HG02798 (cell line): ENCODE results near the gene MYO18B.

Source experiments
- ATAC-seq: cut with Tn5 transposase; IDR thresholded peaks from one replicate; pipeline ENCODE4 v1.9.1; 2021; ENCODE audit warnings: mild to moderate bottlenecking; ENCODE audit not compliant: unreplicated experiment, poor library complexity

Gene MYO18B

DNA sequence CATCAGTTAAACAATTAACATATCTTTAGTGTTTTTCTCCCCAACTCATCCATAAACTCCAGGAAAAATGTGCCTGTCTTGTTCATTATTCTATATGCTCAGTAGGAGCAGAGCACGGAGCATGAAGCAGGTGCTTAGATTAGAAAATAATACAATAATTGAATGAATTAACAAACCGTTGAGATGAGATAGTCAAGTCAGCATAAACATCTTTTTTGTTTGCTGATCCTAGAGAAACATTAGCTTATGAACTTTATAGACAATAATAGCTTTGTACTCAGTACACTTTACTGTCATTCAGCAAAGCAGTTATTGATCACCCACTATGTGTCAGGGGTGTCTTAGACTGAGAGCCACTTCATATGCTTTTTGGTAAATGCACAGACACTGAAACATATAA lies 322.1 kb downstream of the MYO18B start:
- ATAC-seq: no peak

DNA sequence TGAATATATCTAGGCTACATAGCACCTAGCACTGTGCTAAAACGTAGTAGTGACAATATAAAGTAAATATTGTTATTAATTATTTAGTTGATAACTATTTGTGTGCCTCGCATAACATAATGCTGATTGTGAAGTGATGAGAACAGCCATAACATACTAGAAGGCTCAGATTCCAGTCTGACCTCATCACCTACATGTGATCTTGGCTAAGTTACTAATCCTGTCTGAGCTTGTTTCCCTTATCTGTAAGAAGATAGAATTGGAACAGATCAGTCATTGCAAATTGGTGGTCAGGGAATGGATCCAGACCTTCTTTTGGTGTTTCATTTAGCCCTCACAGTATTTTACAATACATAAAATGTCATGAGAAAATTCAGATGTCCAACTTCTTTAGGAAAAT lies 323.9 kb downstream of the MYO18B start:
- no peak for ATAC-seq

DNA sequence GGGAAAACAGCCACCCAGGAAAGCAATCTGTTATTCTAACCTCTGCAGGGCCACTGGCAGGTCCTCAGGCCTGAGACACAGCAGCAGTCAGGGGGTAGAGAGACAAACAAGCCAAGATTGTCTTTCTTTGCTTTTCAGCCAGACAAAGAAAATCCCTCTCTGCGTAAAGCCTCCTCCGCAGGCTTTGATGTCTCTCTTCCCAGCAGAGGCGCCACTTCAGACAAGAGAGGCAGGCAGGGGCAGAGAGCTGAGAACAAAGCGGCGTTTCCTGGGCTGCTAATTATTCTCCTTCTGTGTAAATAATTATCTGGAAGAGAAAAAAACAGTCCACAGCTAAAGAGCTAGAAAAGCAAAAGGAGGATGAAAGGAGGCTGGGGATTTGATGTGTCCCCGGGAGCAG lies 324.5 kb downstream of the MYO18B start:
- no peak for ATAC-seq

DNA sequence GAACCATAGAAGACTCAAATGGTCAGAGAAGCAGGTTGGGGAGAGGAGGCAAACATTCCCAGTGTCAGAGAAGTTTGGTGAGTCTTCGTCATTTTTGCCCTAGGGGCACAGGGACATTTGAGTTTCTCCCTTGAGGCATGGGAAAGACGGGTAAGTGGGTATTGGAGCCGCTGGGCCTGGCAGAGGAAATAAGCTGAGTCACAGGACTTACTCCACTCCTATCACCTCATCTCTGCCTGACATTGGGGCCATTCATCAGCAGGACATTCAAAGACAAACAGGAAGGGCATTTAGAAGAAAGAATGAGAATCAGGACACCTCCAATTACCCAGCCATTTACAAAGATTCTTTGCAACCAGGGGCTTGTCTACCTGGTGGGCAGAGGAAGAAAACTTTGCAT lies 326.6 kb downstream of the MYO18B start:
- ATAC-seq: no peak

DNA sequence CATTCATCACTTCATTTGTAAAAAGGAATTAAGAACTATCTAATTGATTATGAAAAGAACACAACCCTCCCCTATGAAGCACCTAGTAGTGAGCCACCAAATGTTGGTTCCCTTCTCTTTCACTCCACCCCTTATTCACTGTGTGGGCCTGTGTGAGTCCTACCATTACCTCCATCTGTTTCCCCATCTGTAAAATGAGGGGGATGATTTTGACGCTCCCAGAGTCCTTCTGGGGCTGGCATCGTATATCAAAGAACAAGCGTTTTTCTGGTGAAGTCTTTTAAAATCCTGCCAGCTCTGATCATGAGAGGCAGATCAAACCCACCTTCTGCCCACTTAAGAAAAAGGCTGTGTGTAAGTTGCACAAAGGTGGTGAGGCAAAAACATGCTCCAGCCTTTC lies 330.6 kb downstream of the MYO18B start:
- ATAC-seq: no peak

DNA sequence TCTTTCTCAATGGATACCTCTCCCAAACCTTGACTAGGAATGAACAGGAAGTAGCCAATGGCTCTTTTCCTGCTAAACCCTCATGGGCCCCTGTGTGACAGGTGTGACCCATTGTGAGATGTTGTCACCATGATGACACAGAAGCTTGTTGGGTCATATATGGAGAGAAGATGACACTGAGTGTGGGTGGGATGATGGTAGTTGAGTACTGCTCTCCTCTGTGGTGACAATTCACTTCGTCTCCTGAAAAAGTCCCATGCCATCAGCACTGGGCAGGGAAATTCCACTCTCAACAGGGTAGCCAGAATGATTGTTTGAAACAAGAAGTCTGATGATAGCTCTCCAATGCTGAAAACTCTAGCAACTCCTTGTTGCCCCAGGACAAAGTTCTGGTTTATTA lies 333.3 kb downstream of the MYO18B start:
- no peak for ATAC-seq

DNA sequence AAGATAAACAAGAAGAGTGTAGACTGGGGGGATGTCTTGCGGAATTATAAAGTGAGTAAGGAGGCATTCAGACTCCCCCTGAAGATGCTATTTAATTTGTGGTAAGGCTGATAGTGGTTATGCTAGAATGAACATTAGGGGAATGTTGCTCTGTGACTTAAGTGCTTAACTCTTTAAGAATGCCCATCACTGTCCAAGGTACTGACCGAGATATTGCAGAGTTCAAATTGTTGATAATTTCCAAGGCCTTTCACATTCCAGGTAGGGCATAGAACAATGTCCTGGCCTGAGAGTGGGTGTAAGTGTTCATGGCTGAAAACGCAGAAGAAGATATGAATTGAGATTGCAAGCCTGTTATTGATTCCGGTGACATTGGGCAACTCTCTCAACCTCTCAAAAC lies 337.0 kb downstream of the MYO18B start:
- no peak for ATAC-seq
